ENCODE measurements around the gene COLGALT1.

DNA sequence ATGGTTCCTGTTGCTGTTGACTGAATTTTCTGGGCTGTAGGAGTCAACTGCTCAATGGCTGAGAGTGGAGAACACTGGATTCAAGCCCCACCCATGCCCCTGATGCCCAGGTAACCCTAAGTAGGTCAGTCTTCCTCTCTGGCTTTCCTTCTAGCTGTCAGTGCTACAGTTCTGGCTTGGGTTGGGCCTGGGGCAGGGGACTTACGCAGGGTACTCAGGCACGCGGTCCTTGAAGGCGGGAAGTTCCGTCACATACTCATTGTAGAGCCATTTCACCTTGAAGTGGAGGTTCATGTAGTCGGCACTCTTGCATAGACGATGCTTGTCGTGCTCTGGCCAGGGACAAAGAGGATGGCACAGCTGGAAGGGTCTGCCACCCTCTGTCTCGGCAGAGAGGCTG is 77.1 kb downstream of the COLGALT1 start:
- TF ChIP-seq CTCF (IDR thresholded peaks at IDR 0.05) = no peak
- no peak for TF ChIP-seq EZH2phosphoT487 (IDR thresholded peaks at IDR 0.05)

Data from neural progenitor cell (in vitro differentiated cells).